GM10248 (cell line): Measurements from ENCODE around the gene CDCA5.

Experiments used
- CTCF ChIA-PET: fragments of 300-600 bp; sonication (Branson Sonifier 250); formaldehyde crosslinking; extraction: SDS; loops from one replicate; lab custom pipeline; 2021; ENCODE audit warnings: antibody characterized with exemption; lab: Yijun Ruan, JAX
- POLR2A ChIA-PET: fragments of 350-650 bp; sonication (Branson Sonifier 250); formaldehyde crosslinking; extraction: SDS; loops from one replicate; lab custom pipeline; 2020; ENCODE audit warnings: antibody characterized with exemption; lab: Yijun Ruan, JAX
- DNase-seq: peaks from one replicate; pipeline ENCODE4 v3.0.0; 2012; ENCODE audit errors: extremely low spot score
- CTCF ChIP-seq: IDR thresholded peaks from 2 replicates; pipeline ENCODE4 v1.5.1; 2012; ENCODE audit warnings: mild to moderate bottlenecking, low read depth; ENCODE audit errors: extremely low read depth, missing control alignments, control extremely low read depth

CDCA5 gene

GRCh38 chr11:65047581-65048422 is 36.0 kb downstream of the CDCA5 start:
- CTCF ChIA-PET, result interaction anchor here (0.6 to 2.0 kb wide), 5 partner anchors 11 to 34 kb away, joined by 3 to 11 read pairs (median 5); partner anchors contain the start of genes ARL2 and NAALADL1
- no peak for DNase-seq
- TF ChIP-seq CTCF, result no peak
- POLR2A ChIA-PET, result interaction anchor here (0.6 kb wide), 2 partner anchors 184 to 200 kb away, joined by 3 to 4 read pairs; no protein-coding TSS in a partner anchor

- no peak for TF ChIP-seq CTCF
- ChIA-PET POLR2A (no interaction called here), CTCF (interaction anchor here (0.8 to 1.2 kb wide), 4 partner anchors 12 to 65 kb away, joined by 3 to 4 read pairs (median 3); partner anchors contain the start of gene SNX15)
- no peak for DNase-seq
These were observed 38.1 kb downstream of the CDCA5 start for GRCh38 chr11:65045728-65046127.

- DNase-seq, result no peak
- POLR2A ChIA-PET, result no interaction called here
- CTCF ChIA-PET, result interaction anchor here (0.8 to 1.2 kb wide), 3 partner anchors 12 to 65 kb away, joined by 3 to 4 read pairs (median 4); partner anchors contain the start of gene NAALADL1
- TF ChIP-seq CTCF, result no peak
These were observed 38.8 kb downstream of the CDCA5 start for GRCh38 chr11:65045061-65045460.

GRCh38 chr11:65043881-65044501 is 39.8 kb downstream of the CDCA5 start:
- no peak for DNase-seq
- POLR2A ChIA-PET, result no interaction called here
- CTCF ChIA-PET, result interaction anchor here (0.7 to 7.3 kb wide), 2 partner anchors 30 to 34 kb away, joined by 3 to 46 read pairs; partner anchors contain the start of gene ARL2
- TF ChIP-seq CTCF, result no peak

GRCh38 chr11:65042891-65043290 is 40.9 kb downstream of the CDCA5 start:
- no peak for TF ChIP-seq CTCF
- CTCF ChIA-PET, result interaction anchor here (1.5 to 7.3 kb wide), 3 partner anchors 12 to 67 kb away, joined by 3 to 46 read pairs (median 6); partner anchors contain the start of gene ARL2
- POLR2A ChIA-PET, result interaction anchor here (0.6 kb wide), 1 partner anchor 740 kb away, joined by 8 read pairs; no protein-coding TSS in a partner anchor
- DNase-seq, result no peak
